CD14-positive monocyte (primary cell): ENCODE measurements around the gene CREBBP. TPM values are rescaled to one million over a fixed set of nuclear protein-coding genes. Genes with fewer than 3 reads are reported as not detected.

ENCODE experiments used
- DNase-seq, 3 donors: peaks; one replicate each; pipeline ENCODE4 v3.0.0-alpha.2; 2011 to 2022
- H2AFZ ChIP-seq: 2 replicates; pipeline ENCODE4 v1.6.0; 2012; ENCODE audit warnings: mild to moderate bottlenecking, low read depth, low read length, inconsistent platforms; ENCODE audit not compliant: insufficient read depth, poor library complexity, severe bottlenecking
- H3K27ac ChIP-seq, 2 donors: 1 replicate in 1 of 2; 2 replicates in 1 of 2; pipeline ENCODE4 v1.5.1; 2012 to 2013; ENCODE audit warnings: low read length in 2 of 2, control low read depth in 1 of 2, inconsistent platforms in 1 of 2, low read depth in 1 of 2, mild to moderate bottlenecking in 1 of 2
- H3K27me3 ChIP-seq, 2 donors: one replicate each; pipeline versions ENCODE4 v1.6.0 to v1.6.1; 2011 to 2013; ENCODE audit warnings: low read length in 2 of 2; ENCODE audit not compliant: control insufficient read depth in 2 of 2, insufficient read depth in 2 of 2
- H3K36me3 ChIP-seq, 2 donors: replicated peaks in 1 of 2; 1 replicate in 1 of 2; 2 replicates in 1 of 2; pipeline versions ENCODE4 v1.5.1 to v1.6.1; 2012 to 2013; ENCODE audit warnings: low read length in 2 of 2, control low read depth in 1 of 2, inconsistent platforms in 1 of 2, mild to moderate bottlenecking in 1 of 2; ENCODE audit not compliant: insufficient read depth in 2 of 2, control insufficient read depth in 1 of 2
- H3K4me1 ChIP-seq, 2 donors: 1 replicate in 1 of 2; 2 replicates in 1 of 2; pipeline versions ENCODE4 v1.5.1 to v1.6.1; 2012 to 2013; ENCODE audit warnings: low read length in 2 of 2, control low read depth in 1 of 2, inconsistent platforms in 1 of 2, mild to moderate bottlenecking in 1 of 2, moderate library complexity in 1 of 2; ENCODE audit not compliant: insufficient read depth in 2 of 2, control insufficient read depth in 1 of 2
- H3K4me2 ChIP-seq: replicated peaks from 2 replicates; pipeline ENCODE3; 2012; ENCODE audit warnings: low read length, moderate library complexity, mild to moderate bottlenecking; ENCODE audit not compliant: poor library complexity, severe bottlenecking; ENCODE audit errors: extremely low read depth
- H3K4me3 ChIP-seq, 3 experiments: fragments of 200-600 bp in 1 of 3; sonication (generic) in 1 of 3; replicated peaks in 1 of 3; 1 replicate in 2 of 3; 2 replicates in 1 of 3; pipeline ENCODE4 v1.5.1; 2011 to 2013; ENCODE audit warnings: low read length in 3 of 3, mild to moderate bottlenecking in 3 of 3, control low read depth in 2 of 3, low read depth in 2 of 3, inconsistent platforms in 1 of 3, moderate library complexity in 1 of 3
- H3K79me2 ChIP-seq: 2 replicates; pipeline ENCODE4 v1.6.0; 2012; ENCODE audit warnings: mild to moderate bottlenecking, control low read depth, inconsistent platforms, low read length, moderate library complexity; ENCODE audit not compliant: insufficient read depth
- H3K9ac ChIP-seq: 2 replicates; pipeline ENCODE4 v1.6.0; 2017; ENCODE audit warnings: low read length, mild to moderate bottlenecking; ENCODE audit not compliant: insufficient read depth, poor library complexity, severe bottlenecking
- H3K9me3 ChIP-seq, 2 donors: replicated peaks in 1 of 2; 1 replicate in 1 of 2; 2 replicates in 1 of 2; pipeline versions ENCODE4 v1.5.1 to v1.6.1; 2012 to 2013; ENCODE audit warnings: low read length in 2 of 2, control low read depth in 1 of 2; ENCODE audit not compliant: control insufficient read depth in 1 of 2, insufficient read depth in 1 of 2
- H4K20me1 ChIP-seq: 2 replicates; pipeline ENCODE4 v1.6.0; 2012; ENCODE audit warnings: mild to moderate bottlenecking, low read length, control low read depth, moderate library complexity; ENCODE audit not compliant: insufficient read depth
- H3K27ac Mint-ChIP-seq, 7 donors: one replicate each; pipeline ENCODE4 v1.8.0; 2020; ENCODE audit warnings: mild to moderate bottlenecking in 7 of 7, mixed read lengths in 7 of 7, moderate library complexity in 6 of 7, inconsistent platforms in 2 of 7
- H3K27me3 Mint-ChIP-seq, 3 donors: one replicate each; pipeline ENCODE4 v1.8.0; 2021 to 2022; ENCODE audit warnings: low read depth in 3 of 3, mild to moderate bottlenecking in 3 of 3, mixed read lengths in 3 of 3, moderate library complexity in 3 of 3, inconsistent platforms in 1 of 3
- H3K36me3 Mint-ChIP-seq, 2 donors: one replicate each; pipeline ENCODE4 v1.8.0; 2020; ENCODE audit warnings: mixed read lengths in 2 of 2, inconsistent platforms in 1 of 2, mild to moderate bottlenecking in 1 of 2
- H3K4me1 Mint-ChIP-seq: one replicate; pipeline ENCODE4 v1.8.0; 2020; ENCODE audit warnings: mild to moderate bottlenecking, mixed read lengths
- H3K4me3 Mint-ChIP-seq, 2 donors: one replicate each; pipeline ENCODE4 v1.8.0; 2020; ENCODE audit warnings: mild to moderate bottlenecking in 2 of 2, mixed read lengths in 2 of 2, moderate library complexity in 1 of 2
- H3K9me3 Mint-ChIP-seq, 7 donors: one replicate each; pipeline ENCODE4 v1.8.0; 2020 to 2022; ENCODE audit warnings: mixed read lengths in 7 of 7, mild to moderate bottlenecking in 6 of 7, moderate library complexity in 6 of 7, inconsistent platforms in 2 of 7
- CTCF ChIP-seq: fragments of 200-600 bp; IDR thresholded peaks from one replicate; pipeline ENCODE4 v1.8.0; 2022; ENCODE audit warnings: antibody characterized with exemption, mild to moderate bottlenecking
- WGBS: methylation state at CpG from one replicate; pipeline ENCODE4 v1.1.5; 2013; ENCODE audit warnings: missing lambda C conversion rate; ENCODE audit not compliant: insufficient coverage; 5-methylcytosine and 5-hydroxymethylcytosine counted together
- intact Hi-C, 2 donors: fragments of 100-400 bp; cut with micrococcal nuclease; formaldehyde crosslinking; loops; one replicate each; pipeline versions ENCODE4 v1.15.0 to v1.15.1; 2023
- polyA plus RNA-seq, 3 donors: library from polyadenylated mRNA; depleted of rRNA in 1 of 3; unstranded in 2 of 3; stranded (reverse) in 1 of 3; fragments of 300-500 nt in 2 of 3; fragments of >200 nt in 1 of 3; fragmentation: Illumina TruSeq in 2 of 3; gene quantifications; 1 replicate in 2 of 3; 2 replicates in 1 of 3; pipeline ENCODE4 v1.2.3, GENCODE V29; 2012 to 2021

Gene CREBBP
- polyA plus RNA-seq, 3 donors = 2.1 to 26.9 (median 6.2) TPM

- TF ChIP-seq CTCF = no peak
- intact Hi-C loops = no loop called here
- Histone ChIP-seq H3K9me3 (no peaks in the 10 kb centered on the region), H4K20me1 (peaks cover 100% of the 10 kb centered on the region), H3K4me3 (no peak overlapping the region), H3K4me2 (no peak overlapping the region), H3K9ac (no peak overlapping the region), H3K36me3 (peaks cover 81 to 100% of the 10 kb centered on the region in 2 donors), H3K27me3 (no peaks in the 10 kb centered on the region), H3K79me2 (peaks cover 13% of the 10 kb centered on the region), H2AFZ (no peak overlapping the region), H3K4me1 (no peaks in the 10 kb centered on the region), H3K27ac (no peak overlapping the region)
- Mint-ChIP-seq H3K4me3 (no peak overlapping the region), H3K36me3 (peaks cover 82 to 95% of the 10 kb centered on the region in 2 donors), H3K9me3 (no peaks in the 10 kb centered on the region), H3K27ac (no peak overlapping the region), H3K4me1 (no peaks in the 10 kb centered on the region), H3K27me3 (no peaks in the 10 kb centered on the region)
- no peak for DNase-seq
- WGBS = 98% methylated on average over 8 of the region's 9 CpGs
These were observed 124.4 kb downstream of the CREBBP start for GRCh38 chr16:3756113-3756512.

- Histone ChIP-seq H3K9ac (no peak overlapping the region), H4K20me1 (peaks cover 100% of the 10 kb centered on the region), H3K27ac (no peak overlapping the region), H2AFZ (no peak overlapping the region), H3K79me2 (peaks cover 13% of the 10 kb centered on the region), H3K9me3 (no peaks in the 10 kb centered on the region), H3K4me2 (no peak overlapping the region), H3K36me3 (peaks cover 87 to 100% of the 10 kb centered on the region in 2 donors), H3K27me3 (no peaks in the 10 kb centered on the region), H3K4me1 (no peaks in the 10 kb centered on the region), H3K4me3 (no peak overlapping the region)
- no peak for DNase-seq
- WGBS = no CpG with 5 or more reads among the region's 4 CpGs
- intact Hi-C loops = no loop called here
- H3K9me3 Mint-ChIP-seq = no peaks in the 10 kb centered on the region
- H3K4me3 Mint-ChIP-seq = no peak overlapping the region
- H3K36me3 Mint-ChIP-seq = peaks cover 84 to 93% of the 10 kb centered on the region in 2 donors
- TF ChIP-seq CTCF = no peak
- no peaks in the 10 kb centered on the region for H3K27me3 Mint-ChIP-seq
- H3K27ac Mint-ChIP-seq = no peak overlapping the region
- H3K4me1 Mint-ChIP-seq = no peaks in the 10 kb centered on the region
These were observed 125.3 kb downstream of the CREBBP start for GRCh38 chr16:3755249-3755648.
